Upper lobe of left lung (tissue), 6 donors: ENCODE results near the gene PIGM. TPM values are rescaled to one million over a fixed set of nuclear protein-coding genes. Genes with fewer than 3 reads are reported as not detected.

Source experiments
- ATAC-seq, 2 donors: fragments of 200-7000 bp; cut with Tn5 transposase; one replicate each; pipeline ENCODE4 v1.9.1; 2022; ENCODE audit warnings: mild to moderate bottlenecking in 2 of 2, moderate library complexity in 2 of 2; ENCODE audit not compliant: low FRiP score in 2 of 2
- DNase-seq, 2 donors: peaks; one replicate each; pipeline ENCODE4 v3.0.0-alpha.2; 2019 to 2020
- H3K27ac ChIP-seq, 4 donors: fragments of 200-600 bp; sonication (generic); one replicate each; pipeline ENCODE4 v1.5.1; 2016 to 2019
- H3K27me3 ChIP-seq, 4 donors: fragments of 200-600 bp; sonication (generic); one replicate each; pipeline ENCODE4 v1.5.1; 2017 to 2019
- H3K36me3 ChIP-seq, 4 donors: fragments of 200-600 bp; sonication (generic); one replicate each; pipeline ENCODE4 v1.5.1; 2016 to 2019
- H3K4me1 ChIP-seq, 4 donors: fragments of 200-600 bp; sonication (generic); one replicate each; pipeline ENCODE4 v1.5.1; 2018 to 2019
- H3K4me3 ChIP-seq, 4 donors: fragments of 200-600 bp; sonication (generic); one replicate each; pipeline ENCODE4 v1.5.1; 2017 to 2019; ENCODE audit warnings: mild to moderate bottlenecking in 2 of 4, moderate library complexity in 1 of 4
- H3K9me3 ChIP-seq, 4 donors: fragments of 200-600 bp; sonication (generic); one replicate each; pipeline ENCODE4 v1.5.1; 2018 to 2019
- EP300 ChIP-seq, 4 donors: sonication (generic); formaldehyde crosslinking; IDR thresholded peaks; one replicate each; pipeline ENCODE4 v1.5.1; 2017; ENCODE audit warnings: antibody characterized with exemption in 4 of 4, control low read depth in 2 of 4
- POLR2A ChIP-seq, 4 donors: fragments of 450-650 bp; IDR thresholded peaks; one replicate each; pipeline ENCODE4 v1.5.1; 2016 to 2017; ENCODE audit warnings: antibody characterized with exemption in 4 of 4, mild to moderate bottlenecking in 2 of 4
- POLR2AphosphoS5 ChIP-seq, 2 donors: sonication (generic); formaldehyde crosslinking; IDR thresholded peaks; one replicate each; pipeline ENCODE4 v1.5.1; 2017; ENCODE audit warnings: antibody characterized with exemption in 2 of 2
- WGBS, 2 donors: methylation state at CpG; one replicate each; pipeline ENCODE4 v1.1.5; 2017 to 2018; 5-methylcytosine and 5-hydroxymethylcytosine counted together
- total RNA-seq, 6 donors: library from RNA; depleted of rRNA in 4 of 6; stranded (reverse); fragments of >200 nt in 4 of 6; gene quantifications; one replicate each; pipeline versions ENCODE4 v1.1.0 to v1.2.1, GENCODE V29; 2016 to 2021
- TF ChIP-seq, protein P1 (sequence below), 6 experiments: fragments of 450-650 bp in 4 of 6; fragments of 200-600 bp in 2 of 6; sonication (generic) in 2 of 6; IDR thresholded peaks; one replicate each; pipeline ENCODE4 v1.5.1; 2016 to 2019; ENCODE audit warnings: antibody characterized with exemption in 6 of 6
- donor health status: DM: no; HTN: no; CAD: no; lungs with moderate emphysema.
- donor health status: DM: no; HTN: yes; CAD: no; lungs with severe emphysema.

Gene PIGM
- total RNA-seq, 6 donors from 2014 or later: 2.8 to 6.5 (median 6.0) TPM

DNA sequence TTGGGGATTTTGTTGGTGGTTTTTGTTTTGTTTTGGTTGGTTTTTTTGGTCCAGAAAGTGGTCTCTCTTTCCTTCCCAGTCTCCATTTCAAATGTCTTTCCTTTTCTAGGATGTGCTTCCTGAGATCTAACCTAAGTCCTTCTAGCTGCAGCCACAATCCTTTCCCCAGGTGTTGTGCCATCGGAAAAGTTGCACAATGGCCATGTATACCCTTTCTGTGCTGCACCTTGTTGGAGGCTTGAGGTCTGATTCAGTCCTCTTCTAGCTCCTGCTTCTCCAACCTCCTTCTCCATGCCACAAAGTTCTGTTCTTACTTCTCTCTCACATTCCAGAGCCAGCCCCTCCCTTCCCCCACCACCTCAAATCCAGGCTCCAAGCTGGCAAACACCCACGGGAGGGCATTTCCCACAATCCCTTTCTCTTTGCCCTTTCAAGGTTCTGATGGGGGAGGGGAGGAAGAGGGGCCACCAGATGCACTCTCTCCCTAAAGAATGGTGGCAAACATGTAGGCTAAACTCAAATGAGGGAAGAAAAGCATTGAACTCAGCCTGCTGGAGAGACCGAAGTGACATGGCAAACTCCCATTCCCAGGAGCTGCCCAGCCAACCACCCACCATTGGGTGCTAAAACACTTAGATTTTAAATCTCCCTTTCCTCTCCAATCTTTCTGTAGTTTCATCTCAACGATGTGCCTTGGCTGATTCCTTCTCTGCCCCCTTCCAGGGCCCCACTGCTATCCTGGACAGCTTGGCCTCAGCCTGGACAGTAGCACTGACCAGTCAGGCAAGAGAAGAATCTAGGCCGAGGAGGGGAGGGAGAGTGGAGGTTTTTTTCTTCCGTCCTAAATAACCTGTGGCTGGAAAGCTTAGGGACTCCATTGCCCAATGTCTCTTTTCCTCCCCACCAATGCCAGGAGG is 35.3 kb upstream of the PIGM start:
- 56 to 61% methylated on average over 6 of the region's 6 CpGs for WGBS, 2 donors
- TF ChIP-seq EP300 (IDR thresholded peaks at IDR 0.05): no peak
- peaks cover 0 to 11% (median 3%) of the 10 kb centered on the region in 4 donors for H3K27me3 ChIP-seq
- no peak overlapping the region for H3K4me3 ChIP-seq
- no peaks in the 10 kb centered on the region for H3K9me3 ChIP-seq
- no peak overlapping the region for H3K27ac ChIP-seq
- H3K4me1 ChIP-seq: peaks cover 11 to 16% (median 13%) of the 10 kb centered on the region in 4 donors
- H3K36me3 ChIP-seq: no peaks in the 10 kb centered on the region
- ATAC-seq (no peak), DNase-seq (no peak)

DNA sequence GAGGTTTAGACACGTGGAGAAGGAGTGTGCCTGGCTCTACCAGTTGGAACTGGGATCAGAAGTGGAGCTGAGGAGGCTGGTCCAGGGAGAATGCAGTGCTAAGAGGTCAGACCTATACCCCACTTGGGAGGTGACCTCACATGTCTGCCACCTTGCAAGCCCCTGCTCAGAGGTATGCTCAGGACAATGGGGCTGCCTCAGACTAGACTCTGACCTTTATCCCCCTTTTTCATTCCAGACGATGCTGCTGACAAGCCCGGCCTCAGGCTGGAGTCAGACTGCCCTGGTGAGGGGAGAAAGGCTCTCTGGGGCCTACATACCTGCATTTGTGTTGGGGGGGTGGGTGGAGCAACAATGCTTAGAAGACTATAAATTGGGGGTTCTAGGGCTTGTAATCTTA is 33.0 kb upstream of the PIGM start:
- 66 to 71% methylated on average over 3 of the region's 3 CpGs for WGBS, 2 donors
- Histone ChIP-seq H3K4me3 (no peak overlapping the region), H3K9me3 (no peaks in the 10 kb centered on the region), H3K27ac (no peak overlapping the region), H3K4me1 (peaks cover 0 to 4% (median 1%) of the 10 kb centered on the region in 4 donors), H3K36me3 (no peaks in the 10 kb centered on the region), H3K27me3 (peaks cover 0 to 7% (median 3%) of the 10 kb centered on the region in 4 donors)
- no peak for TF ChIP-seq POLR2AphosphoS5 (IDR thresholded peaks at IDR 0.05)
- TF ChIP-seq POLR2A (IDR thresholded peaks at IDR 0.05): no peak
- TF ChIP-seq EP300 (IDR thresholded peaks at IDR 0.05): no peak
- TF ChIP-seq, protein P1, sequence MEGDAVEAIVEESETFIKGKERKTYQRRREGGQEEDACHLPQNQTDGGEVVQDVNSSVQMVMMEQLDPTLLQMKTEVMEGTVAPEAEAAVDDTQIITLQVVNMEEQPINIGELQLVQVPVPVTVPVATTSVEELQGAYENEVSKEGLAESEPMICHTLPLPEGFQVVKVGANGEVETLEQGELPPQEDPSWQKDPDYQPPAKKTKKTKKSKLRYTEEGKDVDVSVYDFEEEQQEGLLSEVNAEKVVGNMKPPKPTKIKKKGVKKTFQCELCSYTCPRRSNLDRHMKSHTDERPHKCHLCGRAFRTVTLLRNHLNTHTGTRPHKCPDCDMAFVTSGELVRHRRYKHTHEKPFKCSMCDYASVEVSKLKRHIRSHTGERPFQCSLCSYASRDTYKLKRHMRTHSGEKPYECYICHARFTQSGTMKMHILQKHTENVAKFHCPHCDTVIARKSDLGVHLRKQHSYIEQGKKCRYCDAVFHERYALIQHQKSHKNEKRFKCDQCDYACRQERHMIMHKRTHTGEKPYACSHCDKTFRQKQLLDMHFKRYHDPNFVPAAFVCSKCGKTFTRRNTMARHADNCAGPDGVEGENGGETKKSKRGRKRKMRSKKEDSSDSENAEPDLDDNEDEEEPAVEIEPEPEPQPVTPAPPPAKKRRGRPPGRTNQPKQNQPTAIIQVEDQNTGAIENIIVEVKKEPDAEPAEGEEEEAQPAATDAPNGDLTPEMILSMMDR (IDR thresholded peaks at IDR 0.05): no peak
- no peak for ATAC-seq
- DNase-seq: no peak

DNA sequence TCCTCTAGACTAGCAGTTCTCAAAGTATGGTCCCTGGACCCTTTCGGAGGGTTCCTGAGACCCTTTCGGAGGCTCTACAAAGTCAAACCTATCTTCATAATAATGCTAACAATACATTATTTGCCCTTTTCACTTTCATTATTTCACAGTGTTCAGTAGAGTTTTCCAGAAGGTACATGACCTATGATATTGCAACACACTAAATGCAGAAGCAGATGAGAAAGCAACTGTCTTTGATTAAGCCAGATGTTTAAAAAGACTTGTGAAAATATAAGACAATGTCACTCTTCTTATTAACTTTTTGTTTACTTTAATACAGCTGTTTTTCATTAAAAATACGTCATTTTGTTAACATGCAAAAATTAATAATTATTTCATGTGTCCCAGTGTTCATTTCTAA is 32.4 kb upstream of the PIGM start:
- ATAC-seq (no peak), DNase-seq (no peak)
- H3K9me3 ChIP-seq: no peaks in the 10 kb centered on the region

DNA sequence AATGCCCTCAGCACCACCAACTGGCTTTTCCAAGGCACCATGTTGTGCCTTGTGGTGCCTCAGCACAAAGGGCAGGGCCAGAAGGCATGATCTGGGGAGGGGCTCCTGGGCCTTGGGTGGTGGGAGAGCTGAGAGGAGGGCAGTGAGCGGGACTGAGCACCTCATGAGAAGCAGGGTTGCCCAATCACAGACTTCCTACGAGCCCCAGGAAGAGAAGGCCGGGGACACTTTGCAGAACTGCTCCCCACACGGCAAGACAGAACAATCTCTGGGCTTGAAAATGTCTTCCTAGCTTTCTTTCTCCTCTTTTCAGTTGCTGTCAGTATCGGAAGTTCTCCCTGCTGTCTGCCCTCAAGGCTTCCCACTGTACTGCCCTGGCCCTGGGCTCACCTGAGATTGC is 31.4 kb upstream of the PIGM start:
- ATAC-seq (no peak), DNase-seq (no peak)
- H3K9me3 ChIP-seq: no peaks in the 10 kb centered on the region
- no peak for TF ChIP-seq POLR2A (IDR thresholded peaks at IDR 0.05)
- no peak for TF ChIP-seq POLR2AphosphoS5 (IDR thresholded peaks at IDR 0.05)
- peaks cover 0 to 6% (median 0%) of the 10 kb centered on the region in 4 donors for H3K27me3 ChIP-seq
- no peak overlapping the region for H3K4me3 ChIP-seq
- no peak overlapping the region for H3K27ac ChIP-seq
- no peaks in the 10 kb centered on the region for H3K4me1 ChIP-seq
- no peaks in the 10 kb centered on the region for H3K36me3 ChIP-seq
- 86 to 90% methylated on average over 4 to 5 of the region's 5 CpGs for WGBS, 2 donors

More for the DNA sequence above, 32.4 kb upstream of the PIGM start:
- no peaks in the 10 kb centered on the region for H3K4me1 ChIP-seq
- no peaks in the 10 kb centered on the region for H3K36me3 ChIP-seq
- no peak overlapping the region for H3K4me3 ChIP-seq
- H3K27ac ChIP-seq: no peak overlapping the region
- 86 to 87% methylated on average over 3 of the region's 3 CpGs for WGBS, 2 donors
- TF ChIP-seq POLR2AphosphoS5 (IDR thresholded peaks at IDR 0.05): no peak
- H3K27me3 ChIP-seq: peaks cover 0 to 6% (median under 1%) of the 10 kb centered on the region in 4 donors

DNA sequence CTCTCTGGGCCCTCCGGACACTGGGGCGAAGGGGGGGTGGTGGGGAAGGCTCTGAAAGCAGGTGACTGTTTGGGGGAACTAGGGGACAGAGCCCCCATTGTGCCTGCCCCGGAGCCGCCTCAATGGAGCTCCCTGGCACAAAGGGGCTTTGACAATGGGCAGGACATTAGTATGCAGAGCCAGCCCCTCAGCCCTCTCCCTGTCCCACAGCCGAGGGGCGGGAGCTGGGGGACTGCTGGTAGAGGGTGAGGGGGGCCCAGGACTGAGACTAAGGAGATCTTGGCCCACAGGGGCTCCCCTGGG is 30.4 kb upstream of the PIGM start:
- ATAC-seq (peak in 1 of 2 donors; percentile 13), DNase-seq (peak in 1 of 2 donors; percentile 56)
- Histone ChIP-seq H3K27ac (no peak overlapping the region), H3K4me3 (no peak overlapping the region), H3K27me3 (peaks cover 0 to 6% (median 0%) of the 10 kb centered on the region in 4 donors), H3K36me3 (no peaks in the 10 kb centered on the region), H3K9me3 (no peaks in the 10 kb centered on the region), H3K4me1 (no peaks in the 10 kb centered on the region)
- TF ChIP-seq POLR2AphosphoS5 (IDR thresholded peaks at IDR 0.05) (no peak), EP300 (IDR thresholded peaks at IDR 0.05) (no peak), POLR2A (IDR thresholded peaks at IDR 0.05) (no peak)
- TF ChIP-seq, protein P1 (IDR thresholded peaks at IDR 0.05): no peak
- 64% methylated on average over 6 of the region's 6 CpGs; no CpG with 5 or more reads in 1 of the 2 donors for WGBS, 2 donors

DNA sequence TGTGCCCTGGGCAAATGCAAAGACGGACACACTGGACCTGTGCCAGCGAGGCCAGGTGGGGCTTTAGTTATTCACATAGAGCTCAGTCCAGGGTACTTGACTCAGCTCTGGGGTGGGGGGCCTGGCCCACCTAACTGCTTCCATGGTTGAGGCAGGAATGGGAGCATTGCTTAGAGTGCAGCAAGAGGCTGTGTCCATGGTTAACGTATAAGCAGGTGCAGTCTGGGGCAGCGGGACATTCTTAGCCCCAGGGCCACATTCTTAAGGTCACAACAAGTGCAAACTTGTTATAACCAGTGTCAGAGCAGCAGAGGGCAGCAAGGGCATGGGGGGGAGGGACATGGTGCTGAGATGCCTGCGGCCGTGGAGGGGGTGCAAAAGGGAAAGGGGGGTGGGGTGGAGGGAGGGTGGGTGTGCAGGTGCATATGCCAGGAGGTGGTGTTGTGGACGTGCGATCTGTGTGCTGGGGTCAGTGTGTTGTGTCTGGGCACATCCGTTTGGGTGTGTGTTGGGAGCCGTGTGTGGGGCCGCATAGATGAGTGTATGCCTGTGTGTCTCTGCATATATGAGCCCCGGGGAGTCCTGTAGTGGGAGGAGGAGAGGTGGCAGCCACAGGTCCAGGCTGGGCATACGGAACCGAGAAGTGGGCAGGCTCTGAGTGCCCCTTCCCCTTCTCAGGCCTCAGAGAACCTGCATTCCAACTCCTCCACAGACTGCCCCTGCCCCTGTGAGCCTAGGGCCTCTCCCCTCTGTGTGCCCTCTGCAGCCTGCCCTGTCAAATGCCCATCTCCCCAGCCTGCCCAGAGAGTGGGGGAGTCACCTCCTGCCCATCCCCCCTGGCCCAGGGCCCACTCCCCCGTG is 29.8 kb upstream of the PIGM start:
- Histone ChIP-seq H3K4me1 (no peaks in the 10 kb centered on the region), H3K27ac (no peak overlapping the region), H3K36me3 (no peaks in the 10 kb centered on the region), H3K4me3 (no peak overlapping the region), H3K9me3 (no peaks in the 10 kb centered on the region), H3K27me3 (peaks cover 0 to 6% (median 0%) of the 10 kb centered on the region in 4 donors)
- no peak for TF ChIP-seq POLR2A (IDR thresholded peaks at IDR 0.05)
- TF ChIP-seq EP300 (IDR thresholded peaks at IDR 0.05): no peak
- TF ChIP-seq, protein P1 (IDR thresholded peaks at IDR 0.05): no peak
- TF ChIP-seq POLR2AphosphoS5 (IDR thresholded peaks at IDR 0.05): no peak
- DNase-seq: no peak
- no peak for ATAC-seq
- 43 to 55% methylated on average over 11 to 14 of the region's 15 CpGs for WGBS, 2 donors
